ENCODE results near the gene TUBA3E.
"Not testable (repeated sequence)": the region's sequence is repeated elsewhere in the genome, so short reads cannot be mapped to it uniquely, and the experiment has no call there.

- TF ChIP-seq EZH2 (IDR thresholded peaks at IDR 0.05; ENCODE audit: low read length); CTCF (optimal IDR thresholded peaks at IDR 0.05 in 1 of 3, IDR thresholded peaks at IDR 0.05 in 1 of 3, conservative IDR thresholded peaks at IDR 0.05 in 1 of 3; ENCODE audit: extremely low read depth in 1 of 3, insufficient read depth in 2 of 3, low read length in 3 of 3): not testable (repeated sequence)
Observed at GRCh38 chr2:130152136-130152815, 46.0 kb downstream of the TUBA3E start.

All from keratinocyte (primary cell).